HG03354 (cell line): ENCODE results near the gene NABP2.
A peak's percentile ranks its signal among the peaks of the same experiment; 100 is the strongest.

Experiments
- ATAC-seq: cut with Tn5 transposase; IDR thresholded peaks from one replicate; pipeline ENCODE4 v1.9.1; 2021; ENCODE audit warnings: mild to moderate bottlenecking; ENCODE audit not compliant: unreplicated experiment, poor library complexity, severe bottlenecking

NABP2 gene

DNA sequence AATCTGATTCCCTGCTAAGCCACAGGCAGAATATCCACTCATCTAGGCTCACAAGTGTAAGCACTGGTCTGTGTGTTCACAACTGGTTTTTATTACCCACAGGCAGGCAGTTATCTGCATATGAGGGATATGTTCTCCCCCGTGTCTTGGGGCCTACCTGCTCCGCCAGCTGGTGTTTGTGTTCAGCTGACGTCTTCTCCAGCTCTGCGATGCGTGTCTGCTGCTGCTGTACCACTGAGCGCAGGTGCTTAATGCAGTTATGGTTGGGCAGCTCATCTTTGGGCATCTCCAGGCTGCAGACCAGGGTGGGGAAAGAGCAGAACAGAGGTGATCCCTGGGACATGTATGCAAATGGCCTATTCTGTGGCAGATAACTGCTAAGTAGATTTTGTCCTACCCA, 16.1 kb upstream of the NABP2 start:
- ATAC-seq, result no peak

DNA sequence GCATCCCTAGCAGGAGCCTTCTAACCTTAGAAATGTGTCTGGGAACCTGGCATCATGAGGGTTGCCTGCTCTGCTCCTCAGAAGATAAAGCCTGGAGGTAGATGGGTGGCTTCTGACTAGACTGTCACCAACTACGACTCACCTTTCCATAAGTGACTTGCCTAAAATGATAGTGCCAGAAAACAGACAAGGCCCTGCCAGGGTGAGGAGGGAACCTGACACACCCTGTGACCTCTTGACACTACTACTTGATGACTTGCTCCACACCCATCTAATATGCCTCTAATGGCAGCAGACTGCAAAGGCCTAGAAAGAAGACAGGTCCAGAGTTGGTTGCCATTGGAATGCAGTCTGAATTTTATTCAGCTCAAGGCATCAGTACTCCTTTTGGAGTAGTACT, 11.8 kb upstream of the NABP2 start:
- ATAC-seq, result no peak

DNA sequence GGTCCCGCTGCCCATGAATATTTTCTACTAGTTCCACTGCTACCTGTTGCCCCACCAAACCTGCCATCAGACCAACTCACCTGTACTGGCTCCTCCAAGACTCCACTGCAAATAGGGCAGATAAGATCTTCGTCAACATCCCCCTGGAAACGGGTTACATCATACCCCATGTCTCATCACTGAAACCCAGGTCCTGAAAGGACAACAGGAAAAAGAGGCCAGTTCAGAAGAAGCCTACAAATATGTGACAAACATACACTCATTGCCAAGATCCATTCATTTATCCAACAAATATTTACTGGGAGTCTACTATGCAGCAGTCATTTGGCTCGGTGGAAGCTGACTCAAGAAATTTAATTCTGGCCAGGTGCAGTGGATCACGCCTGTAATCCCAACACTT, 10.3 kb upstream of the NABP2 start:
- ATAC-seq, result no peak

DNA sequence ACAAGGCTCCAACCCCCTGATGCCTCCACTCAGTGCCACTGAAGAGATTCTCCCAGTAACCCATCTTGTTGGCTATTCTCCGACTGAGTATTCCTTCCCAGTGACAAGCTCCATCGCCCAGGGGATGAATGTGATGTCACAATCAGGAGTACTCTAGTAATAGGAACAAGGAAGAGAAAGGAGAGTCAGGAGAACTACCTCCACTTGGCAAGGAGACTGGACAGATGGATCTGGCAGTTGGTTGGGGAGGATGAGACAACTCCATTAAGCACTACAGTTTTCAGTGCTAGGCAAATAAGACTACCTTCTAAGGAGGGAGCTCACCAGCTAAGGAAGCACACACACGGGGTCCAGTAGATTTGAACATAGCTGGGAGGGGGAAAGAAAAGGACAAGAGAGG, 7.7 kb upstream of the NABP2 start:
- no peak for ATAC-seq

GRCh38 chr12:56219840-56220239, 4.3 kb upstream of the NABP2 start:
- no peak for ATAC-seq

- no peak for ATAC-seq
These were observed 3.4 kb upstream of the NABP2 start for GRCh38 chr12:56220611-56221231.

- ATAC-seq, result peak; percentile 33
These were observed 2.8 kb upstream of the NABP2 start for GRCh38 chr12:56221232-56221756.

DNA sequence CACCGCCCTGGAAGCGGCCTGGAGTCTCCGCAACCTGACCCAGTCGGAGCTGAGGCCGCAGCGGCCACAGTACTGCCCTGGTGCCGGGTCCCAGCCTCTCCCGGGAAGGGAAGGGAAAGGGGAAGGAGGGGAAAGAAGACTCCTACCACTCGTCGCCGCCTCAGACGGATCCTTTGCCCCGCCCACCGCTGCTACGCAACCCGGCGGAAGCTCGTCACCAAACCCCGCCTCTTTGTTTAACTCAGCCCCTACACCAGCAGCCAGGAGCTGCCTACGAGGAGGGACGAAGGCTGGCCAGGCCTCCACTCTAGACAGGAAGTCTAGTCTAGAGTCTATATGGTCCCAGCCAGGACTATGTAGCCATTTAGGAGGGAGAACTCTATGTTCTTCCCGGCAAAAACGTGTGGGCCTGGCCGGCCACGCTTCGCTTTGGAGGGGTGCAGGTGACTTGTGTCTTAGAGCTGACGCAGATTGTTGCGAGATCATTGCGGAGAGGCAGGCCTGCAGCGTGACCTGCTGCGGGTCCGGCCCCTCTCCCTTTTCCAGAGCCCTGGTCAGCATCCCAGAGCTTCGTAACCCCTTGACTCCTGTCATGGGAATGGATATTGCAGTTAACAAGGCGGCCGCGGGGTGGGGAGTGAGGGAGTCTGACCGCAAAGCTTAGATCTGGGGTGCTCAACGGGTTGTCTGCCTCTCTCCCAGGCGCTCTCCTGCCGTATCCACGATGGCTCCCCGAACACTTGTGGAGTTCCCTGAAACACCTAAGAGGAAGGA, 2.2 kb upstream of the NABP2 start, which contains the start of gene RNF41:
Gene RNF41 (minus strand): TSS at position 166 of the 774 bp plus-strand sequence. CDS start 7,875 bp downstream, outside the sequence.
- peak; percentile 84 for ATAC-seq

- ATAC-seq, result no peak
These were observed 1.6 kb upstream of the NABP2 start for GRCh38 chr12:56222531-56222895.

DNA sequence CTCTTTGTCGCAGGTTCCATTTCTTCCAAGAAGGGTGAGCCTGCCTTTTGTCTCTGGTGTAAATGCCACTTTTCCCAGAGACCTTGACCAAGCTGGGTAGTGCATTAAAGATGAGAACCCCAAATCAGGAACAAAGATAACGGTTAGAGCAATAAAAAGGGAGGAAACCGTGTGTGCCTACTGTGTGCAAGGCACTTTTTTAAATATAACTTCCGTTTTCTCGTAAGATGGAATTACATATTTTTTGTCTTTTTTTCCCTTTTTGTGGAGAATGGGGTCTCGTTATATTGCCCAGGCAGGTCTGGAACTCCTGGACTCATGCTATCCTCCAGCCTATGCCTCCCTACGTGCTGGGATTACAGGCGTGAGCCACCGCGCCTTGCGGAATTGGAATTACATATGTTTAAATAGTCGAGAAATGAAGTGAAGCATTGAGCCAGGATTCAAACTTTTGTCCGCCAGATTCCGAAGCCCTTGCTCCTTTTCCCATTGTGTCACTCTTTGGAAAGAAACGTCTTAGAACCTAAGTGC, 506 bp upstream of the NABP2 start:
- ATAC-seq, result no peak

DNA sequence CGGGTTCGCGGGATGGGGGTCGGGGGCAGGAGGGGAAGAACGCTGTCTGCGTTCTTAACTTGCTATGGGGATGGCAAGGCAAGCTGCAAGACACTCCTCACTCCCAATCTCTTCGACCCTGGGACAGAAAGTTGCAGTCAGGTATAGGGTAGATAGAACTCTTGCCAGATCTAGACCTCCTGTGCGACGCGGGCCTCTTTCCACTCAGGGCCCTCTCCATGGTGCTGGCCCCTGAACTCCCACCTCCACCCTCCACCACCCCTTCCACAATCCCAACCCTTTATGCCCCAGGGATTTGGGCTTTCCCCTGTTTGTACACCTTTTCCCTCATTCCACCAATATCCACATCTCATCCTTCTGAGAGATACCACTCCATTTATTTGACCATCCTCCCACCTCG, 812 bp downstream of the NABP2 start:
- no peak for ATAC-seq

- ATAC-seq, result no peak
These were observed 4.9 kb downstream of the NABP2 start for GRCh38 chr12:56229082-56229481.

DNA sequence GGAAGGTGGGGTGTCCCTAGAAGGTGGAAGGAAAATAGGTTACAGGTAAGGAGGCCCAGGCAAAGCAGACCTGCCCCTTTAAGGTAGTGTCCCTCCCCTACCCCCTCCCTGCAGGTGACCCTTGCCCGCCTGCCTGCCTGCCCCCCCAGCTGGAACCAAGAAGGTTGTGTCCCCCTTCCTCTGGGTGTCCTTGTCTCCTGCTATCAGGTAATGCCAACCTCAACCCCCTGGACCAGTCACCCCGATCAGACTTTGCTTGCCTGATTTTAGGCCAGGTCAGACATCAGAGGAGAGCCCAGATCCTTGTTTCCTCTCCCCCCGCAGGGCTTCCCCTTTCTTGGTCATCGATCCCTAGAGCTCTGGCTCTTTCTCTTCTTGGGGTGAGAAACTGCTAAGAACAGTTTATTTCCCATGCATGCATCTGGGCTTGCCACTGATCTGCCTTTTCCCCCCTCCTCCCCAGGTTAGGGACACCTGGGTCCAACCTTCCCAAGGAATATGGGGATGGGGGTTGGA, 5.8 kb downstream of the NABP2 start, which contains the start of gene SLC39A5:
Gene SLC39A5 (plus strand): TSS at position 136 of the 516 bp plus-strand sequence. CDS start 1,224 bp downstream, outside the sequence.
- ATAC-seq, result no peak

GRCh38 chr12:56230432-56231183, 6.5 kb downstream of the NABP2 start:
- no peak for ATAC-seq

DNA sequence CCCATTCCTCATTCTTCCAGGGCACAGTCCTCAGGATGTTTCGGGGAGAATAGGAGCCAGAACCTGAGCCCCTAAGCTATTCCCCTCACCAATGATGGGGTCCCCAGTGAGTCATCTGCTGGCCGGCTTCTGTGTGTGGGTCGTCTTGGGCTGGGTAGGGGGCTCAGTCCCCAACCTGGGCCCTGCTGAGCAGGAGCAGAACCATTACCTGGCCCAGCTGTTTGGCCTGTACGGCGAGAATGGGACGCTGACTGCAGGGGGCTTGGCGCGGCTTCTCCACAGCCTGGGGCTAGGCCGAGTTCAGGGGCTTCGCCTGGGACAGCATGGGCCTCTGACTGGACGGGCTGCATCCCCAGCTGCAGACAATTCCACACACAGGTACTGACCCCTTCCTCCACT, 7.0 kb downstream of the NABP2 start:
- no peak for ATAC-seq

DNA sequence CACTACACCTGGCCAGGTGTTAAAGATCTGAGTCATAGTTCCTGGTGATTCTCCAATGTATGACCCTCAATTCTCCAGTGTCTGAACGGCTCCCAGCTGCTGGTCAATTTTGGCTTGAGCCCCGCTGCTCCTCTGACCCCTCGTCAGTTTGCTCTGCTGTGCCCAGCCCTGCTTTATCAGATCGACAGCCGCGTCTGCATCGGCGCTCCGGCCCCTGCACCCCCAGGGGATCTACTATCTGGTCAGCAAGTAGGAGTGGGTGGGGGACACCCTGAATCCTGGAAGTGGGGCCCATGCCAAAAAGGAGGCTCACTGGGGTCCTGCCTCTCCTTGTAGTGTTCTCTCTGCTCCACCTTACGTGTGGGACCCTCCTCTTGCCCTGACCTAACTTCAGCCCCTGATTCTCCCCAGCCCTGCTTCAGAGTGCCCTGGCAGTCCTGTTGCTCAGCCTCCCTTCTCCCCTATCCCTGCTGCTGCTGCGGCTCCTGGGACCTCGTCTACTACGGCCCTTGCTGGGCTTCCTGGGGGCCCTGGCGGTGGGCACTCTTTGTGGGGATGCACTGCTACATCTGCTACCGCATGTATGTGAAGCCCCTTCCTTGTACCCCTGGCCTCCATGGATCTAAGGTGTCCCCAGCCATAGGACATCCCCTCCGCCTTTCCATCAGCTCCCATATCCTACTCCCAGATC, 10.7 kb downstream of the NABP2 start:
- no peak for ATAC-seq

- ATAC-seq, result no peak
These were observed 11.9 kb downstream of the NABP2 start for GRCh38 chr12:56236091-56236490.

- ATAC-seq, result no peak
These were observed 12.8 kb downstream of the NABP2 start for GRCh38 chr12:56236985-56237384.

DNA sequence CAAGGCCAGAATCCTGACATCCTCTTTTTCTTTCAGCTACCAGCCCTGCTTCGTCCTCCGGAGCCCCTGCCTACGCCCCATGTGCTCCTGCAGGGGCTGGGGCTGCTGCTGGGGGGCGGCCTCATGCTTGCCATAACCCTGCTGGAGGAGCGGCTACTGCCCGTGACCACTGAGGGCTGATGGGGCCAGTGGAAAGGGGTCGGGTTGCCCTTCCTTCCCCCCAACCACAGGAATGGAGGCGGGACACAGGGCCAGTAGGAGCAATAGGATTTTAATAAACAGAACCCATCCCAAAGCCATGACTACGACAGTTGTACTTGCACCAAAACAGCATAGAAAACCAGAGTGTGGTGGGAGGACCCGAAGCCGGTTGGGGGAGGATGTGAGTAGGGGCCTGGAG, 13.4 kb downstream of the NABP2 start:
- ATAC-seq, result no peak
